Measurements from ENCODE around the gene WDR86.
A peak's percentile ranks its signal among the peaks of the same experiment; 100 is the strongest.

Gene WDR86

GRCh38 chr7:151439855-151440798 is 30.3 kb upstream of the WDR86 start, which contains the start of gene CRYGN:
Gene CRYGN, minus strand, starts transcription at chr7:151440141. Its CDS starts 224 bp downstream, at chr7:151439917.
- no peak for DNase-seq

- no peak for DNase-seq
Measured at GRCh38 chr7:151438864-151439601, 29.2 kb upstream of the WDR86 start.

GRCh38 chr7:151437866-151438516 is 28.2 kb upstream of the WDR86 start:
- DNase-seq: no peak

GRCh38 chr7:151437159-151437553 is 27.3 kb upstream of the WDR86 start:
- DNase-seq: no peak

- peak; percentile 42 for DNase-seq
Measured at GRCh38 chr7:151436446-151437158, 26.8 kb upstream of the WDR86 start.

- no peak for DNase-seq
Measured at GRCh38 chr7:151435971-151436370, 26.1 kb upstream of the WDR86 start.

GRCh38 chr7:151435103-151435916 is 25.5 kb upstream of the WDR86 start:
- no peak for DNase-seq

GRCh38 chr7:151434549-151434948 is 24.7 kb upstream of the WDR86 start:
- no peak for DNase-seq

- no peak for DNase-seq
Measured at GRCh38 chr7:151433721-151434400, 24.0 kb upstream of the WDR86 start.

GRCh38 chr7:151432658-151433521 is 23.1 kb upstream of the WDR86 start:
- DNase-seq: no peak

GRCh38 chr7:151431768-151432311 is 22.0 kb upstream of the WDR86 start:
- no peak for DNase-seq

GRCh38 chr7:151431281-151431767 is 21.5 kb upstream of the WDR86 start:
- DNase-seq: no peak

GRCh38 chr7:151430391-151431205 is 20.8 kb upstream of the WDR86 start:
- no peak for DNase-seq

GRCh38 chr7:151429560-151430331 is 19.9 kb upstream of the WDR86 start:
- DNase-seq: no peak

GRCh38 chr7:151429237-151429559 is 19.4 kb upstream of the WDR86 start:
- DNase-seq: no peak

GRCh38 chr7:151428378-151429236 is 18.8 kb upstream of the WDR86 start:
- peak; percentile 78 for DNase-seq

All from EL (cell line).